Activated effector memory CD4-positive, alpha-beta T cell treated with Interleukin-2 at 50 U/mL for 16 hours (primary cell): ENCODE results near the gene ANKRD22.
"Not testable (repeated sequence)": the region's sequence is repeated elsewhere in the genome, so short reads cannot be mapped to it uniquely, and the experiment has no call there.

Source experiments
- DNase-seq: peaks from one replicate; pipeline ENCODE4 v3.0.0-alpha.2; 2020

ANKRD22 gene

GRCh38 chr10:88851706-88852105, at the start of gene ANKRD22:
Gene ANKRD22, minus strand, starts transcription at chr10:88851844. Its CDS starts 237 bp downstream, at chr10:88851607.
- no peak for DNase-seq

GRCh38 chr10:88899886-88900285, 48.2 kb upstream of the ANKRD22 start:
- DNase-seq: no peak

- DNase-seq: no peak
Observed at GRCh38 chr10:88898727-88899126, 47.1 kb upstream of the ANKRD22 start.

- DNase-seq: no peak
Observed at GRCh38 chr10:88896994-88897853, 45.6 kb upstream of the ANKRD22 start.

GRCh38 chr10:88896372-88896993, 44.8 kb upstream of the ANKRD22 start:
- no peak for DNase-seq

- DNase-seq: no peak
Observed at GRCh38 chr10:88895250-88895649, 43.6 kb upstream of the ANKRD22 start.

GRCh38 chr10:88893611-88894010, 42.0 kb upstream of the ANKRD22 start:
- no peak for DNase-seq

- no peak for DNase-seq
Observed at GRCh38 chr10:88892222-88892967, 40.8 kb upstream of the ANKRD22 start.

GRCh38 chr10:88890681-88891381, 39.2 kb upstream of the ANKRD22 start:
- DNase-seq: no peak

GRCh38 chr10:88889559-88890337, 38.1 kb upstream of the ANKRD22 start:
- no peak for DNase-seq

GRCh38 chr10:88888810-88889445, 37.3 kb upstream of the ANKRD22 start:
- DNase-seq: no peak

GRCh38 chr10:88886557-88886956, 34.9 kb upstream of the ANKRD22 start:
- no peak for DNase-seq

- no peak for DNase-seq
Observed at GRCh38 chr10:88883448-88883809, 31.8 kb upstream of the ANKRD22 start.

GRCh38 chr10:88882646-88883447, 31.2 kb upstream of the ANKRD22 start:
- DNase-seq: not testable (repeated sequence)

- no peak for DNase-seq
Observed at GRCh38 chr10:88881922-88882645, 30.4 kb upstream of the ANKRD22 start.

GRCh38 chr10:88881320-88881719, 29.7 kb upstream of the ANKRD22 start:
- DNase-seq: no peak

- DNase-seq: peak; percentile 64
Observed at GRCh38 chr10:88880282-88881076, 28.8 kb upstream of the ANKRD22 start.

- peak; percentile 74 for DNase-seq
Observed at GRCh38 chr10:88879534-88880281, 28.1 kb upstream of the ANKRD22 start, which contains the start of gene STAMBPL1. Gene STAMBPL1, plus strand, starts transcription at chr10:88880245. Its CDS starts 21,464 bp downstream, at chr10:88901709.
